ENCODE data around the gene PCDHGA6. TPM values are rescaled to one million over a fixed set of nuclear protein-coding genes. Genes with fewer than 3 reads are reported as not detected.

Gene PCDHGA6
- total RNA-seq, 1 donor from 2014 or later, result 2.3 TPM

GRCh38 chr5:141407790-141408505 lies 34.3 kb downstream of the PCDHGA6 start, which contains the start of gene PCDHGB6:
TSS of gene PCDHGB6 (plus strand) at chr5:141408021. CDS start at chr5:141408203, 182 bp downstream.

GRCh38 chr5:141412854-141413539 lies 39.3 kb downstream of the PCDHGA6 start, which contains the start of gene PCDHGA10:
TSS of gene PCDHGA10 (plus strand) at chr5:141412987. CDS start at chr5:141413176, 189 bp downstream.

GRCh38 chr5:141417494-141418172 lies 43.9 kb downstream of the PCDHGA6 start, which contains the start of gene PCDHGB7:
TSS of gene PCDHGB7 (plus strand) at chr5:141417677. CDS start at chr5:141417860, 183 bp downstream.

GRCh38 chr5:141420855-141421488 lies 47.3 kb downstream of the PCDHGA6 start, which contains the start of gene PCDHGA11:
TSS of gene PCDHGA11 (plus strand) at chr5:141421051. CDS start at chr5:141421228, 177 bp downstream.

Other genes starting within 250 kb of the PCDHGA6 start
- 2.3 and 3.7 TPM in 2 replicates for gene PCDHB5, start 238.7 kb upstream of the PCDHGA6 start, total RNA-seq (ENCODE audit: low replicate concordance)
- 0.08 TPM in 1 of 2 replicates, not detected in the other for gene PCDHB6, start 223.8 kb upstream of the PCDHGA6 start, total RNA-seq (ENCODE audit: low replicate concordance)
- gene PCDHB7, start 201.2 kb upstream of the PCDHGA6 start, total RNA-seq (ENCODE audit: low replicate concordance), result 0.30 and 0.47 TPM in 2 replicates
- gene PCDHB8, start 196.1 kb upstream of the PCDHGA6 start, total RNA-seq (ENCODE audit: low replicate concordance), result 0.23 and 0.35 TPM in 2 replicates
- gene PCDHB16, start 191.5 kb upstream of the PCDHGA6 start, total RNA-seq (ENCODE audit: low replicate concordance), result 0.23 and 0.70 TPM in 2 replicates
- 0.12 and 0.30 TPM in 2 replicates for gene PCDHB9, start 186.7 kb upstream of the PCDHGA6 start, total RNA-seq (ENCODE audit: low replicate concordance)
- 0.59 and 0.68 TPM in 2 replicates for gene PCDHB10, start 181.5 kb upstream of the PCDHGA6 start, total RNA-seq (ENCODE audit: low replicate concordance)
- gene PCDHB11, start 174.3 kb upstream of the PCDHGA6 start, total RNA-seq (ENCODE audit: low replicate concordance), result 0.38 and 0.70 TPM in 2 replicates
- 0.15 and 0.23 TPM in 2 replicates for gene PCDHB12, start 165.2 kb upstream of the PCDHGA6 start, total RNA-seq (ENCODE audit: low replicate concordance)
- gene PCDHB13, start 160.0 kb upstream of the PCDHGA6 start, total RNA-seq (ENCODE audit: low replicate concordance), result 0.59 and 0.75 TPM in 2 replicates
- gene PCDHB14, start 150.5 kb upstream of the PCDHGA6 start, total RNA-seq (ENCODE audit: low replicate concordance), result 0.59 and 2.1 TPM in 2 replicates
- 0.70 and 1.2 TPM in 2 replicates for gene PCDHB15, start 128.5 kb upstream of the PCDHGA6 start, total RNA-seq (ENCODE audit: low replicate concordance)
- gene SLC25A2, start 69.8 kb upstream of the PCDHGA6 start, total RNA-seq (ENCODE audit: low replicate concordance), result 0.23 TPM in 1 of 2 replicates, not detected in the other
- 69.5 and 80.4 TPM in 2 replicates for gene TAF7, start 53.1 kb upstream of the PCDHGA6 start, total RNA-seq (ENCODE audit: low replicate concordance)
- 0.75 and 1.3 TPM in 2 replicates for gene PCDHGA1, start 43.4 kb upstream of the PCDHGA6 start, total RNA-seq (ENCODE audit: low replicate concordance)
- 1.2 and 1.7 TPM in 2 replicates for gene PCDHGA2, start 35.1 kb upstream of the PCDHGA6 start, total RNA-seq (ENCODE audit: low replicate concordance)
- 0.23 and 0.98 TPM in 2 replicates for gene PCDHGA3, start 30.1 kb upstream of the PCDHGA6 start, total RNA-seq (ENCODE audit: low replicate concordance)
- 1.5 and 2.4 TPM in 2 replicates for gene PCDHGB1, start 23.8 kb upstream of the PCDHGA6 start, total RNA-seq (ENCODE audit: low replicate concordance)
- 3.2 and 4.4 TPM in 2 replicates for gene PCDHGA4, start 18.9 kb upstream of the PCDHGA6 start, total RNA-seq (ENCODE audit: low replicate concordance)
- gene PCDHGB2, start 13.9 kb upstream of the PCDHGA6 start, total RNA-seq (ENCODE audit: low replicate concordance), result 1.6 and 2.0 TPM in 2 replicates
- 0.98 and 1.3 TPM in 2 replicates for gene PCDHGA5, start 9.7 kb upstream of the PCDHGA6 start, total RNA-seq (ENCODE audit: low replicate concordance)
- gene PCDHGB3, start 3.6 kb upstream of the PCDHGA6 start, total RNA-seq (ENCODE audit: low replicate concordance), result 3.5 and 5.6 TPM in 2 replicates
- gene PCDHGA7, start 8.9 kb downstream of the PCDHGA6 start, total RNA-seq (ENCODE audit: low replicate concordance), result 2.3 and 2.8 TPM in 2 replicates
- gene PCDHGB4, start 13.8 kb downstream of the PCDHGA6 start, total RNA-seq (ENCODE audit: low replicate concordance), result 22.8 and 23.2 TPM in 2 replicates
- 2.0 and 4.0 TPM in 2 replicates for gene PCDHGA8, start 18.7 kb downstream of the PCDHGA6 start, total RNA-seq (ENCODE audit: low replicate concordance)
- 11.5 and 16.9 TPM in 2 replicates for gene PCDHGB5, start 24.1 kb downstream of the PCDHGA6 start, total RNA-seq (ENCODE audit: low replicate concordance)
- gene PCDHGA9, start 28.9 kb downstream of the PCDHGA6 start, total RNA-seq (ENCODE audit: low replicate concordance), result 1.7 and 2.8 TPM in 2 replicates
- gene PCDHGB6, start 34.1 kb downstream of the PCDHGA6 start, total RNA-seq (ENCODE audit: low replicate concordance), result 1.9 and 3.5 TPM in 2 replicates
- 2.6 and 4.2 TPM in 2 replicates for gene PCDHGA10, start 39.1 kb downstream of the PCDHGA6 start, total RNA-seq (ENCODE audit: low replicate concordance)
- gene PCDHGB7, start 43.8 kb downstream of the PCDHGA6 start, total RNA-seq (ENCODE audit: low replicate concordance), result 6.7 and 7.3 TPM in 2 replicates
- 4.7 and 7.1 TPM in 2 replicates for gene PCDHGA11, start 47.2 kb downstream of the PCDHGA6 start, total RNA-seq (ENCODE audit: low replicate concordance)
- 5.8 and 9.9 TPM in 2 replicates for gene PCDHGA12, start 56.6 kb downstream of the PCDHGA6 start, total RNA-seq (ENCODE audit: low replicate concordance)
- gene PCDHGC3, start 102.1 kb downstream of the PCDHGA6 start, total RNA-seq (ENCODE audit: low replicate concordance), result 29.7 and 39.8 TPM in 2 replicates
- gene PCDHGC4, start 111.1 kb downstream of the PCDHGA6 start, total RNA-seq (ENCODE audit: low replicate concordance), result 0.90 and 2.5 TPM in 2 replicates
- gene PCDHGC5, start 115.2 kb downstream of the PCDHGA6 start, total RNA-seq (ENCODE audit: low replicate concordance), result 1.4 and 1.8 TPM in 2 replicates
- 16.0 and 23.2 TPM in 2 replicates for gene DIAPH1, start 245.1 kb downstream of the PCDHGA6 start, total RNA-seq (ENCODE audit: low replicate concordance)

Measured in smooth muscle cell of the coronary artery (primary cell).